SH-SY5Y (cell line): ENCODE measurements around the gene S100A5.

Experiments used
- GATA2 ChIP-seq: IDR thresholded peaks from 2 replicates; pipeline ENCODE4 v1.6.1; 2011; ENCODE audit warnings: mild to moderate bottlenecking, low read depth, low read length
- GATA3 ChIP-seq: IDR thresholded peaks from 2 replicates; pipeline ENCODE4 v1.6.1; 2011; ENCODE audit warnings: low read depth, mild to moderate bottlenecking, low read length, moderate library complexity

S100A5 gene, protein sequence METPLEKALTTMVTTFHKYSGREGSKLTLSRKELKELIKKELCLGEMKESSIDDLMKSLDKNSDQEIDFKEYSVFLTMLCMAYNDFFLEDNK

DNA sequence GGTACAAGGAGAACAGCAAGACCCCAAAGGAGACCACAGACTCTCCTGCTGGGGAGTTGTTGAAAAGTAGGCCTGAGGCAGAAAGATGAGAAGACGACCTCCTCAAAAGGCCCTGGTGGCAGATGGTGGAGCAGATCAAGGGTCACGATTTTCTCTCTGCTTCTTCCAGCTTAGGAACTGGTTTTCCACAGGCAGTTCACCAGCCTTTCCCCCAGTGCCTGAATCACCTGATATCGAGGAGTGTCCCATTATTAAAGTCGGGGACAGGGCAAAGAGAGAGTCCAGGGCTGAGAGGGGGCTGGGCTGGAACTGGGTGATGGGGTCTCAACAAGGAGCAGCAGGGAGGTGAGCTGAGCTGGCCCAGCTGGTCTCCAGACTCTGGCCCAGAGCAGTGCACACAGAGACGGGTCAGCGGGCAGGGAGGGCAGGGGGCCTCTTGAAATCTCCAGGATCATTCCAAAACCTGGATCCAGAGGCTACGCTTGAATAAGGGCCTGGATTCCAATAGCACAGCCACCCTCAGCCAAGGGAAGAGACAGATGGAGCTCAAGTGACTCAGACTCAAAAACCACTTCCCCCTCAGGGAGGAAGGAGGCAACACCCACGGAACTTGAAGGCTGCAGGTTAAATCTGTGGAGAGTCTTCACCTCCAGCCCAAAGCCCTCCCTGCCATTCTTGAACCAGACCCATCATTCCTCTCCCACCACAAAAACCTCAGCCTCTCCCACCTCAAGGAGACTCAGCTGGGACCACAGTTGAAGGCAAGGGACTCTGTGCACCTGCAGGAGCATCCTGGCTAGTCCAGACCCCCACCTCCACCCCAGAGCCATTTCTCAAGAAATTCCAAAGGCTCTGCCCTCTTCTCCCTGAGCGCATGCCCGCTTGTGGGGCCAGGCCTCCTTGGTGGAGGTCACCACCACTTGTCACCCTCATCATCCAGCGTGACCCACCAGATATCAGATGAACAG lies at the start of gene S100A5:
Gene S100A5 (minus strand): TSS at position 541 of the 968 bp plus-strand sequence. CDS start 743 bp downstream, outside the sequence.
- TF ChIP-seq GATA2 (no peak), GATA3 (no peak)

DNA sequence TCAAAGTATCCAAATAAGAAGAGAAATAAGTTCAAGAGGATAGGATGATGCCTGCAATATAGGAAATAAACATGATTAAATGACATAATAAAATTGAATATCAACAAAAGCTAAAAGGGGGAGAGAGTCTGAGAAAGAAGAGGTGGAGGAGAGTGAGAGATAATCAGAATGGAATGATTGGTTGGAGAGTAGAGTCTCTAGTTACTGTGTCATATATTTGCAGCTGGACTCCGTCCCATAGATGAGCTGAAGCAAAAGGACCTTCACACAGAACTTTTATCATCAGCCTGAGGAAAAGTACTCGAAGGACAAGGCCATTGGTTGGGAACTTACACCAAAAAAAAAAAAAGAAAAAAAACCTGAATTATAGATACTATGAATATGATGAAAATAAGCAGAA lies 47.7 kb upstream of the S100A5 start:
- no peak for TF ChIP-seq GATA2
- TF ChIP-seq GATA3: no peak

DNA sequence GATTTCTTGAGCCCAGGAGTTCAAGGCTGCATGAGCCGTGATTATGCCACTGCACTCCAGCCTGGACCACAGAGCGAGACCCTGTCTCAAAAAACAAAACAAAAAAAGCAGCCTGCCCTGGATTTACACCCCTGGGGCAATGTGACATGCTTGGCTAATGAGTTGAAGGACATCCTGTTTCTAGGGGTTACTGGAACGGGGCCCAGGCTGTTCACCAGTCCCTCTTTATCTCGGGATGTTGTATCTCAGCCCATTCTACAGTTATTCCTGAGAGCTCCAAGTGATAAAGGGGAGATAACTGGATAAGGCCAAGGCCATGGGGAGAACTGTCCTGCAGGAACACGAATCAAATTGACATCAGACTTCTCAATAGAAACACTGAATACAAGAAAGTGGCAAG lies 46.6 kb upstream of the S100A5 start:
- 0 out of 2 replicates have a peak, but pooled peaks have one; percentile 29 for TF ChIP-seq GATA3
- peak; percentile 69; the same call in 1 of the 2 replicates for TF ChIP-seq GATA2

DNA sequence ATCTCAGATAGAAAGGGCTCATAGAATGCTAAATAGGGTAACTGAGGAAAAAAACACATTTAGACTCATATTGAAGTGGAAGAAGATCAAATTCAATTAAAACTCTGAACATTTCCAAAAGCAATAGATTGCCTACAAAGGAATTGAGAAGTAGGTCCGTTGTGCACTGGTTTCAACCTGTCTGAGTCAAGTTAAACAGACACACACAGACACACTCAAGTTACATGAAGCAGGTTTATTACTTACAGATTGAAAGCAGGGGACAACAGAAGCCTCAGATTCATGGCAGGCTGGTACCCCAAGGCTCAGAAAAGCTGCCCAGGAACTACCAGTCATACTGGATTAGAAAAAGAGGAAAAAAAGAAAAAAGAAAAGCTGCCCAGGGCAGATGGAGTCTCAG lies 45.6 kb upstream of the S100A5 start:
- no peak for TF ChIP-seq GATA2
- no peak for TF ChIP-seq GATA3

DNA sequence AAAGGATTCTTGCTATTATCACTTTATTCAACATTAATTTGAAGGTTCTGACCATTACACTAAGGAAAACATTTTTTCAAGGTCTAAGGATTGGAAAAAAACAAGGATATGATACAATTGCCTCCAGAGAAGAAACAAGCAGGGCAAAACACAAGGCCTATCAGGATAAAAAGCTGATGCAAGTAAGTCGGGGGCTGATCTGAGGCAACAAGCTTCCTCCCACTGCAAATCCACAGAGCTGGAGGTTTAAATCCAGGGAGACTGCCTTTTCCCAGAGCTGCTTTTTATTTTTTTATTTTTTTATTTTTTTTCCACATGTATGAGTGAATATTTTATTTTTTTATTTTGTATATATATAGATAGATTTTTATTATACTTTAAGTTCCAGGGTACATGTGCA lies 44.3 kb upstream of the S100A5 start:
- TF ChIP-seq GATA2: no peak
- TF ChIP-seq GATA3: no peak

DNA sequence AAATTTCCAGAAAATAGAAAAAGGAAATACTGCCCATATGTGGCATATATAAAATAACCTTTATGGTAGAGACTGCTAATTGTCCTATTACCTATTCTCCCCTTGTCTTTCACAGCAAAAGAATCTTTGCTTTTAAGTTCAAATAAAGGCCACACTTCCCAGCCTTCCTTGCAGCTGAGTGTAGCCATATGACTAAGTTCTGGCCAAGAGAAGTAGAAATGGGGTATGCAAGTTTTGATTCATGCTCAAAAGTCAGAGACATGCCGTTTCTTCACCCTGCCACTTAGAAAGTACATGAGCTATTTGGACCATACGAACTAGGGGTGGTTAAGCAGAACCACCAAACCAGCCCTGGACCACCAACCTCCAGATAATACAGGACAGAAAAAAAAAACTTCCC lies 43.2 kb upstream of the S100A5 start:
- TF ChIP-seq GATA2: no peak
- TF ChIP-seq GATA3: no peak

DNA sequence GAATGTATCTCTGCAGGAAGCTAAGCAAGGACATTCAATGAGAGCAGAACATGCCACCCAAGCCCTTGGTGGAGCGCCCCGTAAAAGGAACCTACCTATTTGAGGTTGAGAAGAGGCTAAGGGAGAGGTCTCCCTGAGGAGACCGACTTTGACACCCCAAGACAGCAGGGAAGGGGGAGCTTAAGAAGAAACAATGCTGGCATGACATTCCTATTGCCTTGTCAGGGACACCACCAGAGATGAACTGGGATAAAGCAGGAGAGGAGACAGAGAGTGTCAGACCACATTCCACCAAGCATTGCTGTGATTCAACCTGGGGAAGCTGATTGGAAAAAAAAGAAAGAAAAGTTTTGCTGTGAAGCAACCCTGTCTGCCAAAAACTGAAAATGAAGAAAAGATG lies 38.2 kb upstream of the S100A5 start:
- TF ChIP-seq GATA2 (no peak), GATA3 (no peak)

DNA sequence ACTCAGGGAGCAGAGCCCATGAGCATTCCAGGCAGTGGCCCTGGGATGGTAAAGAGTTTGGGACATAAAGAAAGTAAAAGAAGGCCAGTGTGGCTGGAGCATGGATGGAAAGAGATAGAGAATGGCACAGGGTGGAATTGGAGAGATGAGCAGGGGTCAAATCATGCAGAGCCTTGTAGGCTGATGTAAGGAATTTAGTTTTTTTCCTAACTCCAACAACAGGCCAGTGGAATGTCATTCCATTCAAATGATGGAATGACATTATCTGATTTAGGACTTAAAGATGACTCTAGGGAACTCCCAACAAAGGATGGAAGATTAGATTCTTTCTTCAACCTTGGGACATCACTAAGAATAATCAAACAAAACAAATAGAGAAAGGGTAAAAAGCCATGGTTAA lies 37.8 kb upstream of the S100A5 start:
- no peak for TF ChIP-seq GATA2

DNA sequence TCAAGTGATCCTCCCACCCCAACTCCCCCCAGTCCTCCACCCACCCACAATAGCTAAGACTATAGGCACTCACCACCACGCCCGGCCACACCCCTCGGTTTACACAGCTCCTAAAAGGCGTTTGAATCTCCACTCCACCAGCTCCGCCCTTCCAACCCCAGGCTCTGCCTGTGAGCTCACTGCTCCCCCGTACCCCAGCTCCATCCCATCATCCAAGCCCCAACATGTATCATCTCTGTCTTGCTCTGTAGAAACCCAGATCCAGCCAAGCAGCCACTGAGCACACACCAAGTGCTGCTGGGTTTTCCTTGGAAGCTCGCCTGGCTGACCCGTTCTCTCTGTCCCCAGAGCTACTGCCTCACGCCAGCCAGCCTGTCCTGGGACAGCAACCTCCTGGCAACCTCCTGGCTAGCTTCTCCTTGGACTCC lies 36.9 kb upstream of the S100A5 start:
- TF ChIP-seq GATA2: no peak
- TF ChIP-seq GATA3: no peak

DNA sequence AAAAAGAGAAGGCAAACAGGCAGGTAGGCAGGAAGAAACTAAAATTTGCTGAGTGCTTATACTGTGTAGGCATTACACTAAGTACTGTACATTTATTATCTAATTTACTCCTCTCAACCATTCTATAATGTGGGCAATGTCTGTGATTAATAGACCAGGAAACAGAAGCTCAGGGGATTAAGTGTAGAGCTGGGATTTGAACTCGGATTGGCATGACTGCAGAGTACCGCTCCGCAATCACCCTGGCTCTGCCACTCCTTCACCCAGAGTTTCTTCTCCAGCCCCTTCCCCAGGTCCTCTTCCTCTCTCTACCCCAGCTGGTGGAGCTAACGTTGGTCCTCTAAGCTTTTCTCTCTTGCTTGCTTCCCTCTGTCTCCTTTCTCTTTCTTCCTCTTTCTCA lies 36.4 kb upstream of the S100A5 start:
- TF ChIP-seq GATA3 (no peak), GATA2 (no peak)

DNA sequence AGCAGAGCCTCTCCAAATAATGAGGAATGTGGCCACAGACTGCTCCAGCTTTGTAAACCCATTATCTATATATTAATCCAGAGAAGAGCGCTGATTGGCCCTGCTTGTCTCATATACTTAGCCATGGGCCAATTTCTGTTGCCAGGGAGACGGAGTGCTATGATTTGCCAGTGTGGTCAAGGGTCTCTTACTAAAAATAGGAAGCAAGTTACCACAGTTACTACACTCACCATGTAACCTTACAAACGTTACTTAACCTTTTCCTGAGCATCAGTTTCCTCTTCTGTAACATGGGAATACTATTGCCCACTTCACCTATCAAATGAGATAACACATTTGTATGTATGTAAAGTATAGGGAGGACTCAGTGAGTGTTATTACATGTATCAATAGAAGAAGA lies 32.6 kb upstream of the S100A5 start:
- TF ChIP-seq GATA3 (no peak), GATA2 (no peak)

DNA sequence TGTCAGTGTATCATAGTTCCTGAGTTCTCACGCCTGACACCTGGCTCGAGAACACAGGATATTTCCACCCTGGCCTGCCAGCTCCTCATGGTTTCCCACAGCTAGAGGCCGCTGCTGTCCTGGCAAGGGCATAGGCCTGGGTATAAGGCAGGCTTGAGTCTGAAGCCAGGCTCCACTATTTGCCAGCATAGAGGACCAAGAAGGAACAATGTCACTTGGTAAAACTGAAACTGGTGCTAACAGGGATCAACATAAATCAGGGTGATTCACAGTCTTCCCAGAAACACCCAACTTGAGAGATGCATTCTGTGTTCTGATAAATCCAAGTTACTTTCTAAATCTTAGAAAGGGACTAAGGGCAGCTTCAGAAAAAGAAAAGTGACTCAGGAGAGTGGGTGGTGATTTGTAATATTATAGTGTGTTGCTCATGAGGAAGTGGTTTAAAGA lies 31.9 kb upstream of the S100A5 start:
- TF ChIP-seq GATA3 (no peak), GATA2 (no peak)

DNA sequence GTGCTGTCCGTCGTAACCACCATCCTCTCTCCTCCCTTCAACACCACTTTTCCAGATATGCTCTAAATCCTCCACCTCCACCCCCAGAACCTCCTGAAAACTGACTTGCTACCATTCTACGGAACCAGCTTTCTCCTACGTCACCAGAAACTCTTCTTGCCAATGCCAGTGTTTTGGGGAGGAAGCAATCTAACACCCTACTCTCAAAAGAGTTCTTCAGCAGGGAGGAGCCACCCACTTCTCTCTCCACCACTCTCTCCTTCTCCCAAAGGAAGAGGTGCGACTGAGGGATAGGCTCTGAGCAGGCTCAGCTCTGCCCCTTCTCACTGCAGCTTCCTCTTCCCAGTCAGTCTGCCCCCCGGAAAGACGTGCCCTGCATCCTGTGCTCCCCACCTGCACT lies 31.0 kb upstream of the S100A5 start:
- TF ChIP-seq GATA3 (no peak), GATA2 (no peak)

DNA sequence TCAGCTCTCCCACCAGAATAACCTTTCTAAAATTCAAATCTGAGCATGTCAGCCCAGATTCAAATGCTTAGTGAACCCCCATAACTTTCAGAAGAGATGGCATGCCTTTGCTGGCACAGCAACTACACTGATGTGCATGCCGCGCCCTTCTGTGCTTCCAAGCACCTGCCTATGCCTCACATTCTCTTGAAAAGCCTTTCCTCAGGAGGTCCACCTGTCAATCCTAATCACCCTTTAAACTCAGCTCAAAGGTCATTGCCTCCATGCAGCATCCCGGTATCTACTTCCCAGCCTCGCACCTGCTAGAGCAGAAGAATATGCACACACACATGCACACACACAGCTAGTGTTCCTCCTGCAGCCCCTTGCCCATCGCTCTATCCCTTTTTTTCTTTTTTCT lies 30.1 kb upstream of the S100A5 start:
- no peak for TF ChIP-seq GATA2
- TF ChIP-seq GATA3: no peak

DNA sequence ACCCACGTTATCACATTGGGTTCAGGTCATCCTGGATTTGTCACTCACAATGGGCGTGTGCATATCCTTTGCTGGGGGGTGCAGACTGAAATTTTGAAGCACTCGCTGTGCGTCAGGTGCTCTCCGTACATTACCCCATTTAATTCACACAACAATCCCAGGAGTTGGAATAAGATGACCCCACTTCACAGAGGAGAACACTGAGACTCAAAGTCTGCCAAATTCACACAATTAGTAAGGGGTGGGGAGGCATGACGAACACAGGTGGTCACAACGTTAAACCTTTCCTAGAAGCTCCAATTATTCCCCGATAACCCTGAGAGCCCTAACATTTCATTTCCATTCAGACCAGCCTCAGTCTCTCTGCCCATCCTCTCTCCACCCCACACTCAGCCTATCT lies 28.7 kb upstream of the S100A5 start:
- TF ChIP-seq GATA3 (no peak), GATA2 (no peak)
